ENCODE results near the gene HINT1.
"Not testable (repeated sequence)": the region's sequence is repeated elsewhere in the genome, so short reads cannot be mapped to it uniquely, and the experiment has no call there.

The HINT1 gene

GRCh38 chr5:131194725-131195124 lies 29.7 kb upstream of the HINT1 start:
- ChIA-PET POLR2A (no interaction called here), CTCF (no interaction called here)
- DNase-seq (ENCODE audit: extremely low spot score), result no peak
- no peak for TF ChIP-seq FOXK2 (IDR thresholded peaks at IDR 0.05)
- no peak for TF ChIP-seq FOXA1 (IDR thresholded peaks at IDR 0.05)
- TF ChIP-seq SP1 (IDR thresholded peaks at IDR 0.05), result no peak
- TF ChIP-seq SUZ12 (IDR thresholded peaks at IDR 0.05), result no peak
- TF ChIP-seq CTBP1 (IDR thresholded peaks at IDR 0.05; ENCODE audit: borderline replicate concordance), result no peak
- no peak for TF ChIP-seq TARDBP (IDR thresholded peaks at IDR 0.05)
- TF ChIP-seq PKNOX1 (IDR thresholded peaks at IDR 0.05), result no peak
- no peak for TF ChIP-seq NFRKB (IDR thresholded peaks at IDR 0.05)
- no peak for TF ChIP-seq FOXM1 (IDR thresholded peaks at IDR 0.05; ENCODE audit: borderline replicate concordance)
- no peak for TF ChIP-seq HDGF (IDR thresholded peaks at IDR 0.05; ENCODE audit: borderline replicate concordance)
- no peak for TF ChIP-seq ZNF384 (IDR thresholded peaks at IDR 0.05)

GRCh38 chr5:131193897-131194296 lies 28.8 kb upstream of the HINT1 start:
- CTCF ChIA-PET; DNase-seq (ENCODE audit: extremely low spot score); POLR2A ChIA-PET: not testable (repeated sequence)

GRCh38 chr5:131193106-131193505 lies 28.1 kb upstream of the HINT1 start:
- no peak for TF ChIP-seq FOXK2 (IDR thresholded peaks at IDR 0.05)
- no peak for TF ChIP-seq ZNF384 (IDR thresholded peaks at IDR 0.05)
- TF ChIP-seq NFRKB (IDR thresholded peaks at IDR 0.05), result no peak
- no peak for TF ChIP-seq FOXA1 (IDR thresholded peaks at IDR 0.05)
- TF ChIP-seq ARNT (IDR thresholded peaks at IDR 0.05), result no peak
- TF ChIP-seq L3MBTL2 (conservative IDR thresholded peaks at IDR 0.05), result no peak
- TF ChIP-seq FOXM1 (IDR thresholded peaks at IDR 0.05; ENCODE audit: borderline replicate concordance), result no peak
- TF ChIP-seq LEF1 (IDR thresholded peaks at IDR 0.05; ENCODE audit: borderline replicate concordance), result no peak
- no peak for TF ChIP-seq SUZ12 (IDR thresholded peaks at IDR 0.05)
- no peak for TF ChIP-seq ELF4 (IDR thresholded peaks at IDR 0.05)
- no peak for TF ChIP-seq BHLHE40 (IDR thresholded peaks at IDR 0.05; ENCODE audit: borderline replicate concordance)
- no peak for TF ChIP-seq PKNOX1 (IDR thresholded peaks at IDR 0.05)
- TF ChIP-seq CTBP1 (IDR thresholded peaks at IDR 0.05; ENCODE audit: borderline replicate concordance), result no peak
- TF ChIP-seq TARDBP (IDR thresholded peaks at IDR 0.05), result no peak
- no peak for TF ChIP-seq SP1 (IDR thresholded peaks at IDR 0.05)
- TF ChIP-seq HDGF (IDR thresholded peaks at IDR 0.05; ENCODE audit: borderline replicate concordance), result no peak
- ChIA-PET POLR2A (interaction anchor here (0.9 kb wide), 1 partner anchor 28 kb away, joined by 3 read pairs; the partner anchor contains the start of gene HINT1), CTCF (no interaction called here)
- DNase-seq (ENCODE audit: extremely low spot score), result no peak

- TF ChIP-seq TARDBP (IDR thresholded peaks at IDR 0.05), result no peak
- TF ChIP-seq HDGF (IDR thresholded peaks at IDR 0.05; ENCODE audit: borderline replicate concordance), result no peak
- TF ChIP-seq NFRKB (IDR thresholded peaks at IDR 0.05), result no peak
- TF ChIP-seq ARNT (IDR thresholded peaks at IDR 0.05), result no peak
- TF ChIP-seq FOXK2 (IDR thresholded peaks at IDR 0.05), result no peak
- no peak for TF ChIP-seq FOXM1 (IDR thresholded peaks at IDR 0.05; ENCODE audit: borderline replicate concordance)
- no peak for TF ChIP-seq BHLHE40 (IDR thresholded peaks at IDR 0.05; ENCODE audit: borderline replicate concordance)
- TF ChIP-seq FOXA1 (IDR thresholded peaks at IDR 0.05), result no peak
- no peak for TF ChIP-seq ELF4 (IDR thresholded peaks at IDR 0.05)
- TF ChIP-seq SUZ12 (IDR thresholded peaks at IDR 0.05), result no peak
- no peak for TF ChIP-seq SP1 (IDR thresholded peaks at IDR 0.05)
- no peak for TF ChIP-seq L3MBTL2 (conservative IDR thresholded peaks at IDR 0.05)
- no peak for TF ChIP-seq PKNOX1 (IDR thresholded peaks at IDR 0.05)
- no peak for TF ChIP-seq CTBP1 (IDR thresholded peaks at IDR 0.05; ENCODE audit: borderline replicate concordance)
- no peak for TF ChIP-seq ZNF384 (IDR thresholded peaks at IDR 0.05)
- TF ChIP-seq LEF1 (IDR thresholded peaks at IDR 0.05; ENCODE audit: borderline replicate concordance), result no peak
- ChIA-PET CTCF (no interaction called here), POLR2A (no interaction called here)
- no peak for DNase-seq (ENCODE audit: extremely low spot score)
Observed at GRCh38 chr5:131186561-131187256, 21.7 kb upstream of the HINT1 start.

- TF ChIP-seq ZNF384 (IDR thresholded peaks at IDR 0.05) (no peak), BHLHE40 (IDR thresholded peaks at IDR 0.05; ENCODE audit: borderline replicate concordance) (no peak), FOXM1 (IDR thresholded peaks at IDR 0.05; ENCODE audit: borderline replicate concordance) (no peak)
- ChIA-PET POLR2A (no interaction called here), CTCF (interaction anchor here (0.7 kb wide), 1 partner anchor 18 kb away, joined by 3 read pairs; no protein-coding TSS in a partner anchor)
- DNase-seq (ENCODE audit: extremely low spot score), result no peak
Observed at GRCh38 chr5:131185523-131186104, 20.6 kb upstream of the HINT1 start.

- ChIA-PET POLR2A (no interaction called here), CTCF (no interaction called here)
- TF ChIP-seq LEF1 (IDR thresholded peaks at IDR 0.05; ENCODE audit: borderline replicate concordance), result no peak
- no peak for TF ChIP-seq ZNF384 (IDR thresholded peaks at IDR 0.05)
- no peak for TF ChIP-seq ELF4 (IDR thresholded peaks at IDR 0.05)
- TF ChIP-seq L3MBTL2 (conservative IDR thresholded peaks at IDR 0.05), result no peak
- no peak for TF ChIP-seq TARDBP (IDR thresholded peaks at IDR 0.05)
- TF ChIP-seq FOXM1 (IDR thresholded peaks at IDR 0.05; ENCODE audit: borderline replicate concordance), result no peak
- no peak for TF ChIP-seq FOXA1 (IDR thresholded peaks at IDR 0.05)
- TF ChIP-seq NFRKB (IDR thresholded peaks at IDR 0.05), result no peak
- no peak for TF ChIP-seq BHLHE40 (IDR thresholded peaks at IDR 0.05; ENCODE audit: borderline replicate concordance)
- TF ChIP-seq FOXK2 (IDR thresholded peaks at IDR 0.05), result no peak
- no peak for TF ChIP-seq CTBP1 (IDR thresholded peaks at IDR 0.05; ENCODE audit: borderline replicate concordance)
- TF ChIP-seq PKNOX1 (IDR thresholded peaks at IDR 0.05), result no peak
- TF ChIP-seq HDGF (IDR thresholded peaks at IDR 0.05; ENCODE audit: borderline replicate concordance), result no peak
- TF ChIP-seq SUZ12 (IDR thresholded peaks at IDR 0.05), result no peak
- no peak for TF ChIP-seq SP1 (IDR thresholded peaks at IDR 0.05)
- TF ChIP-seq ARNT (IDR thresholded peaks at IDR 0.05), result no peak
- DNase-seq (ENCODE audit: extremely low spot score), result no peak
Observed at GRCh38 chr5:131182839-131183238, 17.8 kb upstream of the HINT1 start.

Measured in HEK293T (cell line).